NCI-H2227 (cell line): ENCODE results near the gene KRT28.
A peak's percentile ranks its signal among the peaks of the same experiment; 100 is the strongest.
"Not testable (repeated sequence)": the region's sequence is repeated elsewhere in the genome, so short reads cannot be mapped to it uniquely, and the experiment has no call there.

ENCODE experiments used
- DNase-seq: peaks from one replicate; lab custom pipeline; 2025; ENCODE audit not compliant: unreplicated experiment; lab: John Stamatoyannopoulos, UW

KRT28 gene

DNA sequence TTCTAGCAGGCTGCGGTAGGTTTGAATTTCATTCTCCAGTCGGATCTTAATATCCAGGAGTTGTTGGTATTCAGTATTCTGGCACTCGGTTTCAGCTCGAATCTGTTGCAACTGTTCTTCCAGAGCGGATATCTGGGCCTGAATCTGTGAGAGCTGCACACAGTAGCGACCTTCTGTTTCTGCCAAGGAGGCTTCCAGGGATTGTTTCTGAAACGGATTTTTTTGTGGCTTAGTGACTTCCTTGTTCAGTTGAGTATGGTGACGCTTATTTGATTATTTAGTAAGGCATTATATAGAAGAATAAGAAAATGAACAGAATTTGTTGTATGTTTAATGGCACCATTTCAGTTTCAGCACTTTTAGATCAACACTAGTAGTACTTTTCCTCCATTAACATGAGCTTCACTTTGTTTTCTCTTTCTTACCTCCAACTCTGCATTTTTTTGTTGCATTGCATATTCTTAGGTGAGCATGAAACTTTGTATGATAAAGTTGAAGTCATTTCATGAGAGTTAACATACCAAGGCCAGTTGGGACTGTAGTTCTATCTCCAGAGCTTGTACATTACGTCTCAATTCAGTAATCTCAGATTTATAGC lies 19.9 kb upstream of the KRT28 start:
- DNase-seq: peak; percentile 35

DNA sequence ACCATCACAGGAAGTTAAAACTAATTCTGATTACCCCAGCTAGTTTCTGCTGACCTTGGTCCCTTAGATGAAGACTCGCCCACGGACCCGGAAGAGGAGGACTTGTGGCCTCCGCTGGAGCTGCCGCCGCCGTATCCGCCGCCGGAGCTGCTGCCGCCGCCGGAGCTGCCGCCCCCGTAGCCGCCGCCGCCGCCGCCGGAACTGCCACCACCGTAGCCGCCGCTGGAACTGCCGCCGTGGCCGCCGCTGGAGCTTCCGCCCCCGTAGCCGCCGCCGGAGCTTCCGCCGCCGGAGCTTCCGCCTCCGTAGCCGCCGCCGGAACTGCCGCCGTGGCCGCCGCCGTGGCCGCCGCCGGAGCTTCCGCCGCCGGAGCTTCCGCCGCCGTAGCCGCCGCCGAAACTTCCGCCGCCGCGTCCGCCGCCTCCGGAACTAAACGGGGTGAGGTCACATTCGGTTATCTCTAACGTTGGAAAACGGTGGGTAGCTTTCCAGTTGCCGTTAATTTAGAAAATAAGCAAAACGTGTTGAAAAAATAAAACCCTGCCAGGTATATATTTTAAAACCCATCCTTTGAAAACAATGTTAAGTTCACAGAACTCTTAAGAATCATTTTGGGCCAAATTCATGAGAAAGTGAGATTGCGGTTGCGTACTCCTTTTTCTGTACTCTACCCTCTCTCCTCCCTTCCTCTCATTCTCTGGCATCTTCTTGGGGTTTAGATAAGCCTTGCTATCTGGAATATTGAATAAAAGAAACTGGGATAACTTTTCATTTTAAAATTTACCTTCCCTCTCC lies 19.2 kb upstream of the KRT28 start:
- DNase-seq: peak; percentile 87

DNA sequence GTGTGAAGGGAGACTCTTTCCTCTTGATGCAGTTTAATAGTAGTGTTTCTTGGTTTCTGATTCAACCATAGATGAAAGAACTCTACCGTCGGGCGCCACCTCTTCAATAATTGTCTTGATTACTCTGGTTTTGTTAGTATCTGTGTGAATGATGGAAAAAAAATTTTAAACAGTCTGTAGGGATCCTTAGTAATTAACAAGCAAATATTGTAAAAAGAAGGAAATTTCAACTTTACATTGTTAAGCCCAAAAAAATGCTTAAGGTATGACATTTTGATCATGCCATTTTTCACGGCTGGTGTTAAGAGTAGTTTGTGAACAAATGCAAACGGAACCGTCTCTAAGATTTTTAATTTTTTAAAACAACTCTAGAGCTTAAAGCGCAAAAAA lies 18.6 kb upstream of the KRT28 start:
- DNase-seq: no peak

DNA sequence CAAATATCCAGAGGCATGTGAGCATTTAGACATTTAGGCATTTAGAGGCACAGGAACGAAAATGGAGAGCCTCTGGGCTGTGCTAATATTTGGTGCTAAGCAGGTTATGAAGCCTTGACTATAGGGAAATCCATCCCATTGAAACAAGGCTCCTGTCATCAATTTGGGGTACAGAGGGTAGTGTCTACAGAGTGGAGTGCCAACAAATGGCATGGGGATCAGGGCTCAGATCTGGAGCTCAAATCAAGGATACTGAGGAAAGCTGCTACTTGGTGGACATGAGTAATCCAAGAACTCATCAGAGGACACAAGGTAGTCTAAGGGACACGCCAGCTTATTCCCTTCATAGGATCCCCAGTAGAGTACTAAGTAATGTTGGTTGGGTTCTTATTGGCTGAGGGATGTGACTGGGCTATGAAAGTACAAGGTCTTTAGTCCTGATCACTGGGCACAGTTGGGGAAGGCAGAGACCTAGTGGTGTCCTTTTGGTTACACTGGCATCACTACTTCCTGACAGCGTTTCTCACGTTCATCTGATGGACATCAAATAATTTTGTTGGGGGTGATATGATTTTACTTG lies 17.4 kb upstream of the KRT28 start:
- DNase-seq: no peak

DNA sequence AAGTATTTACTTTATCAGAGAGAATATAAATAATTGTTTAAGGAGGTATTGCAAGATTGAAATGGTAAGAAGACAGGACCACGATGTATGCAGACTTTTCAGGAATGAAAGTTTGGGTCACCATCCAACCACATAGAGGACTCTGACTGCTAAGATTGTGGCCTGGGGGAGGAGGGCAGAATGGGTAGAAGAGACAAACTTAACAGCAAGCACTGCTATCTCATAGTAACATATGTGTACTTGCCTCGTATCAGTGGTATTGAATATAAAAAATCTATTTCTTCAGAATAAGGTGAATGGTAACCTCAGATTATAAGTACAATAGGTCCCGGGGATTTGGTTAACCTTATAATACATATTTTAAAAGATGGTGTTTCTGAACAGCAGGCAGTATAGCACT lies 16.8 kb upstream of the KRT28 start:
- DNase-seq: no peak

DNA sequence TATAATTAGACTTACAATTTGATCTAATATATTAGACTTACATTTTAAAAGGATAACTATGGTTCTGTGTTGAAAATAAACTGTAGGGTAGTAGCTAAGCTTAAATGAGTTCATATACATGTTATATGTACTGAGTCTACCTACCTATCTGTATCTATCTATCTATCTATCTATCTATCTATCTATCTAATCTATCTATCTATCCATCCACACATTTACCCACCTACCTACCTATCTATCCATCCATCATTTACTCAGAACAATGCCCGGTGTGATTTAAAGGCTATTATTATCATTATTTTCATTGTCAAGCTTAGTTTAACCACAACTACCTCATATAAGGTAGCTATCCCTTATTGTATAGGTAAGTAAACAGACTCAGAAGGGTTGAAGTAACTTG lies 15.6 kb upstream of the KRT28 start:
- no peak for DNase-seq

DNA sequence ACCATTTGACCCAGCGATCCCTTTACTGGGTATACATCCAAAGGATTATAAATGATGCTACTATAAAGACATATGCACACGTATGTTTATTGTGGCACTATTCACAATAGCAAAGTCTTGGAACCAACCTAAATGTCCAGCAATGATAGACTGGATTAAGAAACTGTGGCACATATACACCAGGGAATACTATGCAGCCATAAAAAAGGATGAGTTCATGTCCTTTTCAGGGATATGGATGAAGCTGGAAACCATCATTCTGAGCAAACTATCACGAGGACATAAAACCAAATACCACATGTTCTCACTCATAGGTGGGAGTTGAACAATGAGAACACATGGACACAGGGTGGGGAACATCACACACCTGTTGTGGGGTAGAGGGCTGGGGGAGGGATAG lies 14.9 kb upstream of the KRT28 start:
- not testable (repeated sequence) for DNase-seq

DNA sequence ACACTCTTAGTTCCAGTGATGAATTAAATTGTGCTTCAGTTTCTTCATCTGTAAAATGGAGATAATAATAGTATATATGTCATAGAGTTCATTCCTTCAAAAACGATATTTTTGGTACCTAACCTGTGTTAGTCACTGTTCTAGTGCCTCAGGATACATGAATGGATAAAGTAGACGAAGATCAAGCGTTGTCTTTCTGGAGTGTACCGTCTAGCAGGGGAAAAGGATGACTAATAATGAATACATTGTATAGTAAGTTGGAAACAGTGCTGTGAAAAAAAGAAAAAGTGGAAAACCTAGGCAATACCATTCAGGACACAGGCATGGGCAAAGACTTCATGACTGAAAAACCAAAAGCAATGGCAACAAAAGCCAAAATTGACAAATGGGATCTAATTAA lies 14.0 kb upstream of the KRT28 start:
- DNase-seq: no peak

DNA sequence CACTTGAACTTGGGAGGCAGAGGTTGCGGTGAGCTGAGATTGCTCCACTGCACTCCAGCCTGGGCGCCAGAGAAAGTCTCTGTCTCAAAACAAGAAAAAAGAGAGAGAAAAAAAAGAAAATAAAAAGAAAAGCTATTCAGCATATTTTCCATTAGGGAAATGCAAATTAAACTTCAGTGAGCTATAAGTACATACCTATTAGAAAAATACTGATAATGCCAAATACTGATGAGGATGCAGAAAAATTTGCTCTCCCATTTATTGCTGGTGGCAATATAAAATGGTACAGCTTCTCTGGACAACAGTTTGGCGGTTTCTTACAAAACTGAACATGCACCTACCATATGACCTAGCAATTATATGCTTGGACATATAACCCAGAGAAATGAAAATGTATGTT lies 12.9 kb upstream of the KRT28 start:
- DNase-seq: no peak

DNA sequence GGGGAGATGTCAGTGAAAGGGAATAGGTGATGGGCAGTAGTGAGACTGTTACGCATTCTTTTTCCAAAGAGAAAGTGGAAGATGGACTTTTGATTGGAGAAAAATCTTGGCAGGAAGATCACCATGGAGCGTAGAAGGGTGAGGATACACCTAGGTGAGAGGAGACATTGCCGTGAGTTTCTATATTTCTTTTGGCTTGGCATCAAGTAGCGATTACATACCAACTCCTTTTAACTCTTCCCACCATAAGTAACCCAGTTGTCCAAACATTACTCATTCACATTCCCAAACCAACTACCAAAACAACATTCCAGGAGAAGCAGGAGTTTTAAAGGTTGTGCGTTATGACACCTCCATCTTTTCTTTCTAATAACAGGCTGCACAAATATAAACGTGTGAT lies 10.7 kb upstream of the KRT28 start:
- no peak for DNase-seq

DNA sequence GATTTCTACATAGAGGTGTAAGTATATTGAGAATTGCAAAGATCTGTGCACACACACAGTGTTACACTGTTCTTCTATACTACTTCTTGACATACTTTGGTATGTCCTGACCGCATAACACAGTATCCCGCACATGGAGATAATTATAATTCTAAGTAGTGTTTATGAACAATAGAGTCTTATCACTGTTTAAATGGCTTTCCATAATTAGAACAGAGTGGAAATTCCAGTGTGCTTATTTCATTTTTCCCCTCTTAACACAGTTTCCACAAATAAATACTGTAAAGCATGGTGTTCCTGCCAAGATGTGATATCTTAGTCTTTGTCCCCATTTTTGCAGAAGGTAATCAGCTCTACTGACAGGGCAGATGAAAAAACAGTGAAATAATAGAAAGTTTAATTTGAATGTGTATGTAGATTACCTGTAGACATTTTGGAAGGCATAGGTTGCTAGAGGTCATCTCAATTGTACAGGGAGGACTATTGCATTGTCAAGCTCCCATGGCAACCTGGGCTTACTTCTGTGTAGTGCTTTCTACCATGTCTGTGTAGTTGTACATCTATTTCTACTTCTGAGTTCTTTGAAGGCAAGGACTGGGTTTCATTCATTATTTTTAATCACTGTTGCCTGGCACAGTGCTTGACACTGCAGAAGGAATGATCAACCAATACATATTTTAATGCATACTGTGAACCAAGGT lies 10.1 kb upstream of the KRT28 start:
- no peak for DNase-seq

DNA sequence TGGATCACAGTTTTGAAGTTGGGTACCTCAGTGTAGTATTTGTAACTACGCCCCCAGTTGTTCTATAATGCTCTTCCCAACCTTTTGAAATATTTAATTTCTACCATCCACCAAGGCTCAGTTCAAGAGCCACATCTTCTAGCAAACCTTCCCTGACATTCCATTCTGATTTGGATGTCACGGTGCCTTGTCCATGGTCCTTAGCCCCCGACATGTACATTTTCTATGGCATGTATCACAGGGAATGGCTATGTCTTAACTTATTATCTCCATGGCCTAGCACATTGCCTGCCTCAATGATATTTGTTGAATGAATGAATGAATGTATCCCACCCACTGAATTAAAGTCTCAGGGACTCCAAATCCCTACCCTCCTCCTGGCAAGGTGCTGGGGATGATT lies 6.4 kb upstream of the KRT28 start:
- no peak for DNase-seq

DNA sequence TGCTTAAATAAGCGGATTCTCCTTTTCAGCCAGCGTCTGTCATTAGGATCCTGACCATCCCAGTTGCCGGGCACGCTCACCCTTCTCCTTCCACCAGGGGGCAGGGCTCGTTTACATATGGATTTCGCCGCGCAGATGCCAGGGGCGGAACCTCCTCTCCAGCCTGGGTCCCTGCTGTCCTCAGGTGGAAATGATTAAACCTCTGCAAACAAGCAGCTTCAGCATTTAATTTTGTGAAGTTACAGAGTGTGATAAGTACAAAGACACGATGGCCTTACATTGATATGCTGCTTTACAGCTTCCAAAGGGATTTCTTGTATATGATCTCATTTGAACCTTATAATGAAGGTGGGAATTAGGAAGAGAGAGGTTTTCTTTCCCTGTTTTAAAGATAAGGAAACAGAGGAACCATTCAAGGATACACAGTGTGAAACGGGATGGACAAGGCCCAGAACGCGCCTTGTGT lies 3.9 kb upstream of the KRT28 start:
- peak; percentile 88 for DNase-seq

DNA sequence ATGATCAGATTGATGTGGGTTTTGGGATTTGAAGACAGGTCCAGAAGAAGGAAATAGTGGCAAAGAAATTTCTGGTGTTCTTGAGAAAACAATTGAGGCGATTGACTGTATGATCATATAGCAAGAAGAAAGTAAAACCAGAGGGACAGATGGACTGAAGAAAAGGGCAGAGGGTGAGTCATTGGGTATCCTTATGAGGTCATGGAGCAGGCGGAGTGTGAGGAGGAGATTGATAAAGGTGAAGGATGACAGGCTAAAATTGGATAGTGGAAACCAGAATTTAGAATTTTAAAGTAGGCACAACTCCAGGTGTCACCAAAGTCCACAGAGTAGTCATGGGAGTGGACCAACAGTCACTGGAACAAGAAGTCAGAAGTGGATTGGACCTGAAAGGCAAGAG lies 1.4 kb upstream of the KRT28 start:
- no peak for DNase-seq

DNA sequence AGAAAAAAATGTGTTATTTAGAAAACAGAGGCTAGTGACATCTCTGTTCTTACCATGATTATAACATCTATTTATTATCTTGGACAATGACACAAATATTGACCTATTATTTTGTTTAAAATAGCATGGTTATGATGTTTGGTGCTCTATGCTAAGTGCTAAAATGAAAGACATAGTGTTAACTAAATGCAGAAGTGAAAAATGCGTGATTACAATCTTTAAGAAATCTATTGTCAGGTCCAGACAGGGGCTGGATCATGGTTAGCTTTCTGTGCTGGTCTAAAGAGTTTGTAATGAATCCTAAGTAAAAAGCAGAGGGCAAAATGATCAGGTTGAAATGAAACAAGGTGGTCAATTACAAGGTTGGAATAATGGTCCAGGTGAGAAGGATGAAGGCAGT lies 622 bp upstream of the KRT28 start:
- no peak for DNase-seq

DNA sequence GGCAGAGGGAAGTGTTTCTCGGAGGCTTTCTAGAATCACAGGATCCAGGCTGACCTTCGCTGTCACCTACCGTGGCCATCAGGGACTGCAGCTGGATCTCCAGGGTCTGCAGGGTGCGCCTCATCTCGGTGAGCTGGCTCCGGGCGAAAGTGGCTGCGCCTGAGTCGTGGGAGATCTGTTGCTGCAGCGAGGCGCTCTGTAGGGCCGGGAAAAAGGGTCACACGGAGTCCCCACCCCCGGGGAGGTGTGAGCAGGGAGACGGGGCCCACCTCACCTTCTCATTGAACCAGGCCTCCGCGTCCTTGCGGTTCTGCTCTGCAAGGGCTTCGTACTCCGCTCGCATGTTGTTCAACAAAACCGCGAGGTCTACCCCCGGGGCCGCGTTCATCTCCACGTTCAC lies 2.9 kb downstream of the KRT28 start:
- DNase-seq: no peak

DNA sequence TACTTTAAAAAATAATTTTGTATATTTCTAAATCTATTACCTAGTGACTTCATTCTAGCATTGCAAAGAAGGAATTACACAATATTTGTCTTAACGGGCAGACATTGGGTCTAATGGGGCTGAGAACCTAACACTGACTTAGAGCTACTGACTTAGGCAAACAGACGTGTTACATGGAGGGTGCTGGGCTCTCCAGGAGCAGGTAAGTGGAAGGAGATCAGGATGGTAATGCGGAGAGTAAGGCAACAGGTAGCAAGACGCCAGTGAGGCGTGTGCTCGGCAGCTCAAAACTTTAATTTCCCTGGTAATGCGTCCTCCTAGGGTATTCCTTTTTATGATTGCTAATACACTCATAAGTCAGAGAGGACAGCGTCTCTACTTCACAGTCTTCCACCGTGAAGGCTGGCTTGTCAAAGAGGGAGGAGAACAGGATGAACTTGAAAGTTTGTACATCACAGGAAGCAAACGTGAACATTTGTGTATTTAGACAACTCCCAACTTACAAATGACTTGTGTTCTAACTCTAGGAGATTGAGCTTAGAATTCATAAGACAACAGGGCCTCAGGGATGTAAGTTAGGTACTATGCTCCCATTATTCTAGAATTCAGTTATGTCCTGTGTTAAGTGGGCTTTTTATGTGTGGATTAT lies 4.6 kb downstream of the KRT28 start:
- DNase-seq: no peak

DNA sequence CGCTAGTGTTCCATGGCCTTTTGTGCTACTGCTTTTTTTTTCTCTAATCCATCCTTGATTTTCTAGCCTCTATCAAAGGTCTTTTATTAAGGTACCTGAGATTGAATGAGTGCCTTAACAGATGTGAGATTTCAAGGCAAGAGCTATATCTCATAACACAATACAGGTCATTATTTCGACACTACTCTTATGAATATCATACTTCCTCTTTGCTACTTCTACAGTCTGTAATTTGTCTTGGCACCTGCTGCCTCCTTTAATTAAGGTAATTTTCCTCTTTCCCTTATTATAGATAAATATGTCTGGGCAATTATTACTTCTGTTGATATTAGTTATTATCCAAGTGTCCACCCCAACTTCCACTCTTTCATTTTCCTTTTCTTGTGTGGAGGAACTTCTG lies 5.3 kb downstream of the KRT28 start:
- DNase-seq: no peak

DNA sequence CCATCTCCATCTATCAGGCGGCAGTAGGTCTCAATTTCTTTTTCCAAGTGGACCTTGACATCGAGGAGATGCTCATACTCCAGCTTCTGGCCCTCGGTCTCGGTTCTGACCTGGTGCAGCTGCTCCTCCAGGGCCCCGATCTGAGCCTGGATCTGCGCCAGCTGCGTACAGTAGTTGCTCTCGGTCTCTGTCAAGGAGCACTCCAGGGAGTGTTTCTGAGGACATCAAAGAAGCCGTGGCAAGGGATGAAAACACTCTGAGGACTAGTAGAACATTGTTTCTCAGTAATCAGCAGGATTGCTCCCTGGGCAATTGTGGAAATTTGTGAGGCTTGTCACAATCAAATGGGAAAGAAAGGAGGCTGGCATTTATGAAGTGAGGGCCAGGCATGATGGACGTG lies 5.9 kb downstream of the KRT28 start:
- peak; percentile 38 for DNase-seq

DNA sequence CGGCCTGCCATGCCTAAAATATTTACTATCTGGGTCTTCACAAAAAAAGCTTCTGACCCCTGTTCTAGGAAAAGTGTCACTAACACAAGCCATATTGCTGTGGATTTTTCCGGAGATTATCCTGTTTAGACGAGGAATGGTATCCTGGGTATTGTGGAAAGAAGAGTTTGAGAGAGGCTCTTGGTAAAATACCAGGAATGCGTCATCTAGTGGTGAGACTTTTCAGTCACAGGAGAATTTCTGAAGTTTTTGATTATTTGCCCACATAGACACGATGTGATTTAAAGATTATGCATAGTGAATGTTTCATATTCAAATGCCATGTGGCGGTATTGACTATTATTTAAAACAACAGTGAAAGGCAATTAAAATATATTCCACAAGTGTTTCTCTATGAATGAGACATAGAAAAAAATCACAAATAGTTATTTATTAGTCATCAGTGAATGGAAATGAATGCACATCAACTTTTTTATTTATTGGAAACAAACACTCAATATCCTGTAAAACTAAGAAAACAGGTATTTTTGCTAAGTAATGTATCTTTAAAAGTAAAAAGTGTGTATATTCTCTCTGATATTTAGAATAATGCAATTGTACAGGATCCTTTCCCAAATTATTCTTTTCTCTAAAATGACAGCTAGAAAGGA lies 7.8 kb downstream of the KRT28 start:
- peak; percentile 6 for DNase-seq

DNA sequence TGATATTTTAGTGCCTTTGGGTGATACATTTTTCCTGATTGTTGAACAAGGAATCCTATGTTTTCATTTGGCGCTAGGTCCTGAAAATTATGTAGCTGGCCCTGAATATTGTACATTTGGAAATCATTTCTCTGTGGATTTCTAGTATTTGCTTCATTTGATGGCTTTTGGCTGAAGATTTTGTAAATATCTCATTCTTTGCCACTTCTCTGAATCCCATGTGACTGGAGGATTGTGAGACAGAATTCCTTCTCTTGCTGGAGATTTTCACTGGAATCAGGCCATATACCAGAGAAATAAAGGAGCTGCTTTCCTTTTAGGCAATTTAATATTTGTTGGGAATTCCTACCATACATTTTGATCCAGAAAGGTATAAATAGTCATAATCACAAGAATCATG lies 8.6 kb downstream of the KRT28 start:
- no peak for DNase-seq
